HG03460 (cell line): ENCODE data around the gene NUDT13.
"Not testable (repeated sequence)": the region's sequence is repeated elsewhere in the genome, so short reads cannot be mapped to it uniquely, and the experiment has no call there.

Source experiments
- ATAC-seq: cut with Tn5 transposase; IDR thresholded peaks from one replicate; pipeline ENCODE4 v1.9.1; 2021; ENCODE audit not compliant: unreplicated experiment

NUDT13 gene

DNA sequence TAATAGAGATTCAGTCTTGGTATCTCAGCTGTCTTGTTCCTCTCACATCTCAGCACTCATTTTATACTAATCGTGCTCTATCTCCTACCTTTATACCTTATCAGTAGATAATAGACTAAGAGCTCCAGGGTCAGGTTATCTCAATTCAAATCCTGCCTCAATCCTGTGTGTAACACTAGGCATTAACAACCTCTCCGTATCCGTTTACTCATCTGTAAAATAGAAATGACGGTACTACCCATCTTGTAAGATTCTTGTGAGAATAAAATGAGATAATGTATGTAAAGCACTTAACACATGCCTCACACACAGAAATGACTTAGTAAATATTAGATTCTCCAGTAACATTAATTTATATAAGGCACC, 13.0 kb upstream of the NUDT13 start:
- ATAC-seq, result no peak

DNA sequence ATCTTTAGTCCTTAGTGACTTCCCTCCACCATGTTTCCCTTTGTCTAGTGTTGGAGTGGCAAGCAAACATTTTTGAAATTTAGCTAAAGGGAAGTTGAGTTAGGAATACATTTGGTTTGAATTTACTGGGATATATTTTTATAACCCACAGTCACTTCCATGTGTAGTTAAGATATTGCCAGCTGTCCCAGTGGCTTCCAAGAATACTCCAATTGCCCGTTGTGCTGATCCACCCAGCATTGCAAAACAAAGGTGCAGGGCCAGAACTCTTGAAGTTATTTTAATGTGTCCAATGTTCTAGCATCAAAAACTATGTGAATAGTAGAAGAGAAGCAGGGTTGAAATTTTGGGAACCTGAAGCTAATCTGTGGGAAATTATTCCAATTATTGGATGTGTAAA, 11.1 kb upstream of the NUDT13 start:
- ATAC-seq, result no peak

DNA sequence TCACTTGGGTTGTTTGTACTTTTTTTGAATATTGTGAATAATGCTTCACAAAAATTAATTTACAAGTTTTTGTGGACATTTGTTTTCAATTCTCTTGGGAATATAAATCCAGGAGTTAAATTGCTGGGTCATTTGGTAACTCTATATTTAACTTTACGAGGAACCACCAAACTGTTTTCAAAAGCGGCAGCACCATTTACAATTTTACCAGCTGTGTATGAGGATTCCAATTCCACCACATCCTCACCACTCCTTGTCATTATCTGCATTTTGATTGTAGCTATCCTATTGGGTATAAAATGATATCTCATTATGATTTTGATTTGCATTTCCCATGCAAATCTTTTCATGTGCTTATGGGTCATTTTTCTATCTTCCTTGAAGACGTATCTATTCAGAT, 4.0 kb upstream of the NUDT13 start:
- no peak for ATAC-seq

DNA sequence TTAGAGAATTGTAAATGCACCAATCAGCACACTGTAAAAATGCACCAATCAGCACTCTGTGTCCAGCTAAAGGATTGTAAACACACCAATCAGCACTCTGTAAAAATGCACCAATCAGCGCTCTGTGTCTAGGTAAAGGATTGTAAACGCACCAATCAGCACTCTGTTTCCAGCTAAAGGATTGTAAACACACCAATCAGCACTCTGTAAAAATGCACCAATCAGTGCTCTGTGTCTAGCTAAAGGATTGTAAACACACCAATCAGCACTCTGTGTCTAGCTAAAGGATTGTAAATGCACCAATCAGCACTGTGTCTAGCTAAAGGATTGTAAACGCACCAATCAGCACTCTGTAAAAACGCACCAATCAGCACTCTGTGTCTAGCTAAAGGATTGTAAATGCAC, 1.0 kb upstream of the NUDT13 start:
- not testable (repeated sequence) for ATAC-seq

DNA sequence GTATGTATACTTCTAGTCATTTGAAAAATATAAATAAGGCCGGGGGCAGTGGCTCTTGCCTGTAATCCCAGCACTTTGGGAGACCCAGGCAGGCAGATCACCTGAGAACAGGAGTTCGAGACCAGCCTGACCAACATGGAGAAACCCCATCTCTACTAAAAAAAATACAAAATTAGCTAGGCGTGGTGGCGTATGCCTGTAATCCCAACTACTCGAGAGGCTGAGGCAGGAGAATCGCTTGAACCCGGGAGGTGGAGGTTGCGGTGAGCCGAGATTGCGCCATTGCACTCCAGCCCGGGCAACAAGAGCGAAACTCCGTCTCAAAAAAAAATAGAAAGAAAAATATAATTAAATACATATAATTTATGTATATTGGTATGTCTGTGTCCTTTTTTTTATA, 1.8 kb downstream of the NUDT13 start:
- ATAC-seq, result not testable (repeated sequence)

DNA sequence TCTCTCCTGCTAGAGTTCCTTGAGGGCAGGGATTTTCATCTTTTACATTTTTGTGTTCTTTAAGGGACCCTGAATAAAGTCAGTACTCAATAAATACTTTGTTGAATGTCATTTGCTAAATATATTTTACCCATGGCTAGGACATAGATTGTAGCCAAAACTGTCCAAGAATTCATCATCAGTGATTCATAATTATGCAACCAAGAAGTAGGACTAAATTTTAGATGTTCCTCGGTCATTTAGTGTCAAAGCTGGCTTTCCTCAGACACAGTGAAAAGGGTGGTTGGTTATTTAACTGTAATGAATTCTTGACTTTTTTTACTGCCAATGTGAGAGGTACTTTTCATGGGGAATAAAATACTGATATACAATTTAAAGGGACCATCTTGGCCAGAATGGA, 3.3 kb downstream of the NUDT13 start:
- ATAC-seq, result no peak

DNA sequence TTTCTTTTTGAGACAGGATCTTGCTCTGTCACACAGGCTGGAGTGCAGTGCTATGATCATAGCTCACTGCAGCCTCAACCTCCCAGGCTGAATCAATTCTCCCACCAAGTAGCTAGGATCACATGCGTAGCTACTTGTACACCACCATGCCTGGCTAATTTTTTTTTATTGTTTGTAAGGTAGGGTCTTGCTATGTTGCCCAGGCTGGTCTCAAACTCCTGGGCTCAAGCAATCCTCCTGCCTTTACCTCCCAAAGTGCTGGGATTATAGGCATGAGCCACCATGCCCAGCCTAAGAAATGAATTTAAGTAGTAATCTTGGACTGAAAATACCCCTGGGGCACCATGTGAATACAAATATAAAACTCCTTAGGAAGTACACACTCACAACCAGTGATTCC, 5.8 kb downstream of the NUDT13 start:
- no peak for ATAC-seq

DNA sequence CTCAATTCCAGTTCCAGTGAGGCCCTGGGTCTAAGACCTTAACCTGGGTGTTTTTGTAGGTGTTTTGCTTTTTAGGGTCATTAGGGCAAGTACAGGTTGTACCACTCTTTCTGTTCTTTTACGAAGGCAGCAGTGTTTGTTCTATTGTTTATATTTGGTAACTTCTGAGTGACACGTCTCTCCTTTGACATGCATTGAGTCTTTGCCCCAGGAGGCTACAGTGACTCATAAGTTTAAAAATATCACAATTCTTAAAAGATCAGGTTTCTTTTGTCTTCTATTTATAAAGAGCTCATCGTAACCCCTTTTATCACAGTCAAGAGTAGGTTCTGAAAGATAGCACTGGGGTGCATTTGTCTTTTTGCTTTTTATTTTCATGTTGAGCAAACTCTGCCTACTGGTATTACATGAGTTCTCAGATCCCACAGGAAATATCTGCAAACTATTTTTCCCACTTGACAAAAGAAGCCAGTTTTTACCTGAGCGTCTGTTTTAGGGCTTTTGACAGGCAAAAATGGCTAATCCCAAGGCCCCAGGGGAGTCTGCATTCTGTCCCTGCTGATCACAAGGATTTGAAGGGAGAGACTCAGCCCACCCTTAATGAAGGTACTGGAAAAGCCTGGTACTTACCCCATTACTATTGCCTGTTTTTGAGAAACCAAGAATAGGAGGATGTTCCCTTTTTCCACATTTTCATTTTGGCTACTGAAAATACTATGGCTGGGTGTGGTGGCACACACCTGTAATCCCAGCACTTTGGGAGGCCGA, 7.9 kb downstream of the NUDT13 start:
- ATAC-seq, result peak; percentile 74

DNA sequence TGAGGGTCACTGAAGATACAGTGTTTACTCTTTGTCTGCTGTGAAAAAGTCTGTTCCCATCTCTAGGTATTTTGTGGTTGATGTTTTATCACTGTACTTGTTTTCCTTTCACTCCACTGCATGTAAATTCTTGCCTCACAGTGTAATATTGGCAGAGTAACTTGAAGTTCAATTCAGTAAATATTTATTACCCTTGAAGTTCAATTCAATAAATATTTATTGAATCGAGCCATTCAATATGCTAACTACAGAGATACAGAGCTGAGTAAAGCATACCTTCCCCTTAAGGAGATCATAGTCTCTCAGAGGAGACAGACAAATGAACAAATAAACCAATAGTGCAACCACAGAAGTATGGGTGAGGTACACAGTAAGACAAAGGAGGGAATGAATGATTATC, 9.2 kb downstream of the NUDT13 start:
- no peak for ATAC-seq

DNA sequence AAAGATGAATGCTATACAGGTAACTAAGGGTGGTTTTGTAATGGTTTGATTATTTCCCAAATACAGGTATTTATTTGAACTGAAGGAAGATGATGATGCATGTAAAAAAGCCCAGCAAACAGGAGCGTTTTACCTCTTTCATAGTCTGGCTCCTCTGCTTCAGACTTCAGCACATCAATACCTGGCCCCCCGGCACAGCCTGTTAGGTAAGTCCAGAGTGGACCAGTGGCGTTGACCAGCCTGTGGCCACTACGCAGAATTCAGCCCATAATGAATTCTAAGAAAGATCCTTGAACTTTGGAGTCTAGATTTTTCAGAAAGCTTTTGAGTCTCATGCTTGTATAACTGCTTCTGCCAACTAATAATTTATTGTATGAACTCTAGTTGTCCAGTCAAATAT, 9.7 kb downstream of the NUDT13 start:
- no peak for ATAC-seq

DNA sequence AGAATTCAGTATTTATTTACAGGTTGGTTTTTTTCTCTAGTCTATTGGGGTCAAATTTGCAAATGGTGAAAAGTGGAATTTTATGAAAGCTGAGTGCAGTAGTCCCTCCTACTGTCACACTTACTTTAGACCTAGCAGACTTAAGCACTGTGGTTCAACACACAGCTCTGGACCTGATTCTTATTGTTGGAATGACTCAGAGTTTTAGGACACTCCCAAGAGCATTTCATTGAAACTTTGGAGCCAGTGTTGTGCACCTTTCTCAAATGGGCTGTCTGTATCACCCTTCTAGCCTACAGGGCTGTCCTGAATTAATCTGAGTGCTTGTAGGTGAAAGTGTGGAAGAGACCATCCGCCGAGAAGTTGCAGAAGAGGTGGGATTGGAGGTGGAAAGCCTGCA, 16.1 kb downstream of the NUDT13 start:
- ATAC-seq, result no peak

DNA sequence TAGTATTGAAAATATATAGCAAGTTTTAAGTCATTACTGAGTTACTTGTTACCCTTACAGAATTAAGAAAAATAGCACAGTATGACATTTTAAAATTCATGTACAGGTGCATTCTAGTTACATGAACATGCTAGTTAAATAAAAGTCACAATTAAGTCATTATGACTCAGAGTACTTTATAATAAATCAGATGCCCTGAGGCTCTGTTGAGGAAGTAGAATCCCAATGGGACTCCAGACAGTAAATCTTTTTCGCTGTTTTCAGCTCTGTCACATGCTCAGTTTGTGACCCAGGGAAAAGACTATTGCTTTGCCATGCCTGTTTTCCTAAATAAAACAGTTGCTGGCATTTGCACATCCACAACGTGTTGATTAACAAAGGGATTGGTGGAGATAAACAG, 21.0 kb downstream of the NUDT13 start:
- no peak for ATAC-seq

DNA sequence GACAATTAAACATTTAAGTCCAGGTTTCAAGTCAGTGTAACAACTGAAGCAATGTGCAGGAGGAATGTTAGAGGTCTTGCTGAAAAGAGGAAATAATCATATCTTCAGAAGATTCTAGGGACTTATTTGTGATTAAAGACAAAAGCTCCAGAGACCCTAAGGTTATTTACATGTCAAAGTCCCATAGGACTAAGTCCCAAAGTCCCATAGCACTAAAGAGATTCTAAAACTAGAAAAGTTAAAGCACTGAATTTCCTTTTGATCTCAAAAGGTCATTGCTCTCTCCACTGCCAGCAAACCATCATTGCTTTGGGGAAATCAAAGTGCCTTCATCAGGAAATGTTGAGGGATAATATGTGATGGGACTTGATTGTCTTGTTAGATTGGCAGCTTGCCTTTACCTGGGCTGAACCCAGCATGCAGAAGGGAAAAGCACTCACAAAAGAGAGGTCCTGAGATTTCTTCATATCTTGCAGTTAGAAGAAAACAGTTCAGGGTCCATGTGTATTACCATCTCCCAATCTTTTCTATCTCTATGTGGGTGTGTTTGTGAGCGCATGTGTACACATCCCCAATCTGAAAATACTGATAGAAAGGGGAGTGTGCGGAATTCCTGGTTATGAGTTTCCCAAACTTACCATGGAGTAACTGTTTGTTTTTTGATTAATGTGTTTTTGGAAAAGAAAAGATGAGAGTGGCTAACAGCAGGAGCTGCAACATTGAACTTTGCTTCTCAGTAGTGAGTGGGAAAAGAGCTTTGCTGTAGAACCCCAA, 21.8 kb downstream of the NUDT13 start:
- no peak for ATAC-seq

DNA sequence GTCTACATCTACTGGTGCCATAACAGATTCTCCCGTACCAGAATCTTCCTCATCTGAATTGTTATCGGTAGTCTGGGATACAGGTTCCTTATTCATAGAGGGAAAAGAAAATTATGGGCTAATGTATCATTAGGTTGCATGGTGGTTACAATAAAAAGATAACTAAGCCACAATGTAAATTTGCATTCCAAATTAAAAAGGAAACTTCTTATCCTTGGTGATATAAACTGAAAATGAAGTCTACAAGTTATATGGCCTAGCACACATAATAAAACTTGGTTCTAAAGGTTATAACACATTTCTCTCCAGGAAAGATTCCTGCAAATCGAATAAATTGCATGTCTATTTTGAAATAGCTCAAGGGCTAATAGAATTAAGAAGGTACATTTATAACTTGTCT, 24.5 kb downstream of the NUDT13 start:
- no peak for ATAC-seq

DNA sequence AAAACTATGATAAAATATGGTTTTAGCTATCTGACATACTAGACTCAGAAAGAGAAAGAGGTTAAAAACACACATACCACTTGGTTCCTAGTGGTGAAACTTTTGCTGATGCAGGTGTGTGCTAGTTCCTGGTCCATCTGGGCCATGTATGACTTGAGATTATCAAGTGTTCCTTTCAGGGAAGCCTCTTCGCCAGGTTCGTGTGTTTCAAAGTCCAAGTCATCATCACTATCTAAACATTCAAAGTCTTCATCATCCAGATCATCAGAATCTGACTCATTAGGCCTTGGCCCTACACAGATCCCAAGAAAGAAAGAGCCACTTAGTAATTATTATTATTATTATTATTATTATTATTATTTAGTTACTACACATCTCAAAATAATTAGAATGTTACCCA, 26.4 kb downstream of the NUDT13 start:
- ATAC-seq, result no peak

DNA sequence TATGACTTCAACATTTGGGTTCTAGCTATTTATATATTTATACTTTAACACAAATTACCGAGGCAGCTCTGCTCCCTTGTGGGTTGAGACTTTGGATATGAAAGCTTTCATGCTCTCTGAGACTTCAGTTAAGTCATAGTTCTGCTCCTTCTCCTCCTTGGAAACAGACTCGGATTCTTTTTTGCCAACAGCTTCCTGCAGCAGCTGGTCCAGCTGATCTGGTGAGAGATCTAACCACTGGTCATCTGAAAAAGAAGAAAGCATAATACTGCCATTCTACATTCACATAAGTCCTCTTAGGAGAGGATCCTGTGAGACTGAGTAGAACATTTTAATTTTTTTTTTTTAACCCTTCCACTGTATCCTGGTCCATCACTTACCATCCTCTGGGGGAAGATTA, 29.0 kb downstream of the NUDT13 start:
- no peak for ATAC-seq

DNA sequence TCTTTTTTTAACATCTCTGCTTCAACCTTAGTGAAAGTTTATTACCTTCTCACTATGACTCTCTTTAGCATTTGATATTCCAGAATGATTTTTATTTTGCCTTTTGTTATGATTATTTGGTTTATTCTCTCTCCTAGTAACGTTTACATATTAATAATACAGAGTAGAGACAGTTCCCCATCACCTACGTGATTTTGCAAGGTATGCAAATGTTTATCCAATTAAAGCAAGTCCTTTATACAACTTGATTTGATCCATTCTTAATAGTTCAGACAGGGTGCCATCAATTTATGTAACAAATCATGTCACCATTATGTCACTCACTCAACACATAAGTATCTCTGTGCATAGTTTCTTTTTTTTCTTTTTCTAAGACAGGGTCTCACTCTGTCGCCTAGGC, 31.3 kb downstream of the NUDT13 start:
- ATAC-seq, result no peak

DNA sequence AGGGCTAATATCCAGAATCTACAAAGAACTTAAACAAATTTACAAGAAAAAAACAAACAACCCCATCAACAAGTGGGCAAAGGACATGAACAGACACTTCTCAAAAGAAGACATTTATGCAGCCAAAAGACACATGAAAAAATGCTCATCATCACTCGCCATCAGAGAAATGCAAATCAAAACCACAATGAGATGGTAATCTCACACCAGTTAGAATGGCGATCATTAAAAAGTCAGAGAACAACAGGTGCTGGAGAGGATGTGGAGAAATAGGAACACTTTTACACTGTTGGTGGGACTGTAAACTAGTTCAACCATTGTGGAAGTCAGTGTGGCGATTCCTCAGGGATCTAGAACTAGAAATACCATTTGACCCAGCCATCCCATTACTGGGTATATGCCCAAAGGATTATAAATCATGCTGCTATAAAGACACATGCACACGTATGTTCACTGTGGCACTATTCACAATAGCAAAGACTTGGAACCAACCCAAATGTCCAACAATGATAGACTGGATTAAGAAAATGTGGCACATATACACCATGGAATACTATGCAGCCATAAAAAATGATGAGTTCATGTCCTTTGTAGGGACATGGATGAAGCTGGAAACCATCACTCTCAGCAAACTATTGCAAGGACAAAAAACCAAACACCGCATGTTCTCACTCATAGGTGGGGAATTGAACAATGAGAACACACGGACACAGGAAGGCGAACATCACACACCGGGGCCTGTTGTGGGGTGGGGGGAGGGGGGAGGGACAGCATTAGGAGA, 40.6 kb downstream of the NUDT13 start:
- not testable (repeated sequence) for ATAC-seq

DNA sequence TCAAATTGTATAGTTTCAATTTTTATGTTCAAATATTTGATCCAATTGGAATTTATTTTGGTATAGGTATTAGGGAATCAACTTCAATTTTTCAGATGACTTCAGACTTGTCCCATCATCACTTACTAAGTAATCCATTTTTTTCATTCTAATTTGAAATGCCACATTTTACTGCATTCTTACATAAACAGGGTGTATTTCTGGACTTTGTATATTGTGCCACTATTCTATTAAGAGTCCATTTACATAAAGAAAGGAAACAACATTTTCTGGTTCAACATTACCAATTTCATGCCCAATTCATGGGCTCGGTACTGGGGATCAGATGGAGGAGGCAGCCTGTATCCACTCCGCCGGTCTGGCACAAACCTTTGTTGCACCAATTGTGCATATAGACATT, 41.8 kb downstream of the NUDT13 start:
- ATAC-seq, result no peak

DNA sequence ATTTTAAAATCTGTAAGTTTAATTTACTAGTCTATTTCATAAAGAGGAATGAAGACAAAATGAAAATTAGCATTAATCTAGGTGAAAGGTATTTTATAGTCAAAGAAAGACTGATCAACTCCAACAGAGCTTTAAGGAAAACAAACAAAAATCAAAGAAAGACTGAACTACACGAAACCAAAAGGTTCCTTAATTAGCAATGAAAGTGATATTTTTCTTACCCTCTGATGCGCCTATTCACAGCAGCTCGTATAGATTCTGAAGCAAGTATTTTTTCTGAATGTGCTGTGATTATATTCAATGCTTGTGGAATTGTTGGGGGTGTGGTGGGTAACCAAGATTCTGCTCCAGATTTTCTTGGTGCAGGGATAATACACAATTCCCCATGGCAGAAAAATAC, 45.8 kb downstream of the NUDT13 start:
- ATAC-seq, result no peak

DNA sequence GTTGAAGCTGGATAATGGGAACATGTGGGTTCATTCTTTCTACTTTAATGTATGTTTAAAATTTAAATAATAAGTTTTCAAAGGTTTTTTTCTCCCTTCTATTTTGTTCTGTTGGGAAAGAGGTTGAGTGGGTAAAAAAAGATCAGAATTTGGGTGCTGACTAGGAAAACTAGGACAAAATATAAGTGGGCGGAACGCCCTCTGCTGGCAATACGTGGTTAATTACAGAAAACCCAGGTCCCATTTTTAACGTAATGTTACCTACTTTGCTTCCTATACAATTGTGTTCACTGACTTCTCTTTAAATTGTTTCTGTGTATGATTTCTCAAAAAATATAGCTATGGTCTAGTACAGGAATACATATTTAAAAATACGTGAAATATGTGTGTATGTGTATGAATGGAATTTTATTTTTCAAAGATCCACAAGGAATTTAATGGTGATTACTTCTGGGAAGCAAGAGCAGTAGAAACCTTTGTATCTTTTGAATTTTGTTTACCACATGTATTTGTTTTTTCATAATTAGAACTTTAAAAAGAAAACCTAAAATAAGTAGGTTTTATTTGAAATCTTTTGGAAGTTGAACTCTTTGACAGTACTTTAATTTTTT, 48.9 kb downstream of the NUDT13 start:
- ATAC-seq, result no peak

DNA sequence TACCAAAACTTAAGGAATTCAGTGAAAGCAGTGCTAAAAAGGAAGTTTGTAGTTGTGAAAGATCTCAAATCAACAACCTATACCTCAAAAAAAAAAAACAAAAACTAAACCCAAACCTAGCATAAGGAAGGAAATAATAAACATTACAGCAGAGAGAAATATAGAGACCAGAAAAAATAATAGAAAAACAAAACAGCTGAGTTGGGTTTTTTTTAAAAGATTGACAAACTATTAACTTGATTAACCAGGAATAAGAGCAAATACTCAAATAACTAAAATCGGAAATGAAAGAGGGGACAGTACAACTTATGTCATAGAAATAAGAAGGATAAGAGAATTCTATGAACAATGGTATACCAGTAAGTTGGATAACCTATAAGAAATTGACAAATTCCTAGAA, 50.8 kb downstream of the NUDT13 start:
- no peak for ATAC-seq
